ENCODE measurements around the gene HELZ2.

Gene HELZ2

DNA sequence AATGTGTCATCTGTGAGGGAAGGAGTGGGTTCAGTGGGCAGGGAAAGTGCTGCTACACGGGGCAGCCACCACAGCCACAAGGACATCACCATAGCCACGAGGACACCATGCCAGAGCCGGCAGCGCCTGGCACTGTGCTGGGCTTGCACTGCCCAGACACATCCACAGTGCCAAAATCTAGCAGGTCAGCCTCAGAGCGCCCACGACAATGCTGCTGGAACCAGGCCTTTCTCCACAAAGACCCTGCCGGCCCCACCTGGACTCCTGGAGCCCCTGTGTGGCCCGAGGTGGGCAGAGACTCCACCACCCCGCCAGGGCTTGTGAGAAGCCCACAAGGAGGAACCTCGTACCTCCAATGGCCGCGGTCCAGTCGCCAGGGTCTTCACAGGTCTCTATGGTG lies 18.6 kb upstream of the HELZ2 start:
- TF ChIP-seq, protein P1, sequence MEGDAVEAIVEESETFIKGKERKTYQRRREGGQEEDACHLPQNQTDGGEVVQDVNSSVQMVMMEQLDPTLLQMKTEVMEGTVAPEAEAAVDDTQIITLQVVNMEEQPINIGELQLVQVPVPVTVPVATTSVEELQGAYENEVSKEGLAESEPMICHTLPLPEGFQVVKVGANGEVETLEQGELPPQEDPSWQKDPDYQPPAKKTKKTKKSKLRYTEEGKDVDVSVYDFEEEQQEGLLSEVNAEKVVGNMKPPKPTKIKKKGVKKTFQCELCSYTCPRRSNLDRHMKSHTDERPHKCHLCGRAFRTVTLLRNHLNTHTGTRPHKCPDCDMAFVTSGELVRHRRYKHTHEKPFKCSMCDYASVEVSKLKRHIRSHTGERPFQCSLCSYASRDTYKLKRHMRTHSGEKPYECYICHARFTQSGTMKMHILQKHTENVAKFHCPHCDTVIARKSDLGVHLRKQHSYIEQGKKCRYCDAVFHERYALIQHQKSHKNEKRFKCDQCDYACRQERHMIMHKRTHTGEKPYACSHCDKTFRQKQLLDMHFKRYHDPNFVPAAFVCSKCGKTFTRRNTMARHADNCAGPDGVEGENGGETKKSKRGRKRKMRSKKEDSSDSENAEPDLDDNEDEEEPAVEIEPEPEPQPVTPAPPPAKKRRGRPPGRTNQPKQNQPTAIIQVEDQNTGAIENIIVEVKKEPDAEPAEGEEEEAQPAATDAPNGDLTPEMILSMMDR (IDR thresholded peaks at IDR 0.05): no peak

DNA sequence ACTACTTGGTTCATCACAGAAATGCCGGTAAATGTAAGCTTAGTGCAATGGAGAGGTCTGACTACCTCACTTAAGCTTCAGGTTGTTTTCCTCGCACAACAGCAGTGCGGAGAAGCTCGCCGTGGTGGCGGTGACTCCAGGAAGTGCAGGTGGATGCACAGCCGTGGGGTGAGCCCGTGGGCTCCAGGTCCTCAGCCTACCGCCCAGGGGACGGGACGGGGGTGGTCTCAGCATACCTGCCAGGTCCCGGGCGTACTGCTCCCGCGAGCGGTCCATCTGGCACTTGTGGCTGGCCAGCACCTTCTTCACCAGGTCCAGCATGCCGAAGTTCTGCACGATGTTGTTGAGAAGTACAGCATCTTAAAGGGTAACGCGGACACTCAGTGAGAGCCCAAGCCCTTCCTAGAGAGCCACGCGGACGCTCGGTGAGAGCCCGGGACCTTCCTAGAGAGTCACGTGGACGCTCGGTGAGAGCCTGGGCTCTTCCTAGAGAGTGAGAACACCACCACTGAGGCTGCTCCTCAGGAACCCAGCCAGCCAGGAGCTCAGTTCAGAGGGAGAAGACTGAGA lies 17.8 kb upstream of the HELZ2 start:
- TF ChIP-seq, protein P1 (IDR thresholded peaks at IDR 0.05): no peak

DNA sequence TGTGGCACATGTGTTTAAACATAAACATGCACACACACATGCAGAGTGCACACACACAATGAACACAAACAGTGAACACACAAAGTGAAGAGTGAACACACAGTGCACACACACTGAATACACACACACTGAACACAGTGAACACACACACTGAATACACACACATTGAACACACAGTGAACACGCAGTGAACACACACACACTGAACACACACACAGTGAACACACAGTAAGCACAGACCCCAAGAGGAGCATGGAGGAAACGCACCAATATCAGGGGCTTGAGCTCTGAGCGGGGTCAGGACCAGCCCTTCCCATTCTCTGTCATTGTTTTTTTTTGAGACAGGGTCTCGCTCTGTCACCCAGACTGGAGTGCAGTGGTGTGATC lies 17.1 kb upstream of the HELZ2 start:
- TF ChIP-seq, protein P1 (IDR thresholded peaks at IDR 0.05): no peak

DNA sequence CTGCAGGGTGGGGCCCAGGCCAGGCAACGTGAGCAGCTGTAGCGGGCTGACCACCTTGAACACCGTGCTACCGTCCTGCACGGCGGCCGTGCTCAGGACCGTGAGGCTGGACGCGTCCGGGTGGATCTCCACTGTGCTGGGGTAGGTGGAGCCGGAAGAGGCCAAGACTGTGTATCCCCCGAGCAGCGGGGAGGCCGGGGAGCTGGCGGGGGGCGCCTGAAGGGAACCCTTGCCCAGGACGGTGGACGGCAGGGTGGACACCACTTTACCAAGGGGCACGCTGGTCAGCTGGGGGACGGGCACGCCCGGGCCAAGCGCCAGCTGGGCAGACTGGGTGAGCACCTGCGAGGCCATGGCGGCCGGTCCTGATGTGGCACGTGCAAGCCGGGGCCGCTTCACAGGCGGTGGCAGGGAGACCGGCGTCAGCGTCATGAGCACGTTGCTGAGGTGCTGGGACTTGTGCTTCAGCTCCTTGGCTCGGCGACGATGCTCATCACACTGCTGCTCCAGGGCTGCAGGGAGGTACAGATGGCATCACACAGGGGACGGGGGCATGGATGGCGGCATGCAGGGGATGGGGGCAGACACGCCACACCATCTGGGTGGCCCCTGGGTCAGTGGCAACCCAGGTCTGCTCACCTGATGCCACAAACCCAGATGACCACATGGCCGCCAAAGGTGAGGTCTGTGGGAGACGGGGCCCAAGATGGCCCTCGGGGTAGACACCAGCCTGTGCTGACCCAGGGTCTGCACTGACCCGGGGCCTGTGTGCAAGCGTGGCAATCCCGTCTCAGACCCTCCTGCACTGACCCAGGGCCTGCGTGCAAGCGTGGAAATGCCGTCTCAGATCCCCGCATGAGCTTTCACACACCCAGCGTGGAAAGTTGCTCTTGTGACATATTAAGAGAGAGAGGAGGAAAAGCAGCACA lies 16.4 kb upstream of the HELZ2 start:
- TF ChIP-seq, protein P1 (IDR thresholded peaks at IDR 0.05): no peak

DNA sequence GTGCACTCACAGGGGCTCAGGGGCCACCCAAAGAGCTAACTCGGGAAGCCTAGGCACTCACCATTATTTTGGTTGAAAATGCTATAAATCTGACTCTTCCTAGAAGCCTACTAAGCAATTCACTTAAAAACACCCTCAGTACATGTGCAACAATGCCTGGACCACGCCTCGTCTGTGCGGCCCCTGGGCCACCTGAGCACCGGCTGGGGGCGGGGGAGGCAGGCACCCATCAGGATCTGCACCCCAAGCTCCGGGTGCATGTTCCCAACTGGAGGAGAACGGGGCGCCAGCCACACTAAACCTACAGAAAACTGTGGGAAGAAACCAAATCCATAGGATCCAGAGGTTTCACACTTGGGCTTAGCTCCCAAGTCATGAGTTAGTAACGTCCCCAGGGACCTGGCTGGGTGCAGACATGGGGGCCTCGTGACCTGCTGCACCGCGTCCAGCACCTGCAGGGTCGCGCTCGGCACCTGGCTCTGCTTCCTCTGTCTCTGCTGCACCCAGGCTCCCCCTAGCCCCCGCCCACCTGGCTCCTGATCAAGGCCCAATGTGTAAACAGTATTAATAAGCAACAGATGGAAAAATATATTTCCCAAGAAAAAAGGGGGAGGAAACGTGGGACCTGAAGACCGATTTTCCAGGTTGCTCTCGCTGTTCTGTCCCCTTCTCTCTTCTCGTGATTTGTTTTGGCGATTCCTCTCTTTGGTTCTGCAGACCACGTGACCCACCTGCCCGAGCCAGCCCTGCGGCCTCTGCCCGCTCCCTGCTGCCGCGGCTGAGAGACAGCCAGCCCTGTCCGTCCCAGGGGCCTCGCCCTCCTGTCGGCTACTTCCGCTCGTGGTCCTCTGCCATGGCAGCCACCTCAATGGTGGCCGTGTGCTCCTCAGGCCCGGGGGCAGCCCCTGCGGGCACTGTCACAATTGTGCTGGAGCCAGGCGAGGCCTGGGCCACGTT lies 15.5 kb upstream of the HELZ2 start:
- TF ChIP-seq, protein P1 (IDR thresholded peaks at IDR 0.05): no peak

DNA sequence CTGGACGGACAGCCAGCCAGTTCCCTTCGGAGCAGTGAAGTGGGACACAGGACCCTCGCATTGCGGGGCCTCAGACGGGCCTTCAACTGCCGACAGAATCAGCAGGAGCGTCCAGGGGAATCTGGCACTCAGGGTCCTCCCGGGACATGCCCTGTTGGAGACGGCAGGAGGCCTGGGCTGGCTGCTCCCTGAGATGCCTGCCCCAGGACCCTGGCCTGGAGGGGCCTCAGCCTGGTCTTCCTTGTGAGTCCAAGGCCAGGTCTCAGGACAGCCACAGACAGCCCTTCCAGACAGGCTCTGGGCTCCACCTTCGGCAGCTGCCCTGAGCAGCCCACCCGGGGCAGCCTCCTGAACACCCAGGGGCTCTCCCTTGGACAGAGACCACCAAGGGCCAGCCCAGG lies 14.6 kb upstream of the HELZ2 start:
- TF ChIP-seq, protein P1 (IDR thresholded peaks at IDR 0.05): no peak

All from LNCAP (cell line).